ENCODE results near the gene ST8SIA6.

The ST8SIA6 gene

GRCh38 chr10:17465328-17466125 is 11.1 kb upstream of the ST8SIA6 start:
- Histone ChIP-seq H3K4me2 (peak overlapping the region in 9 of 11 experiments; percentile 21 to 50 (median 43); a peak in 15 of 22 replicates), H3K4me3 (no peak overlapping the region)

GRCh38 chr10:17464545-17464944 is 10.2 kb upstream of the ST8SIA6 start:
- no peaks in the 10 kb centered on the region for H3K27me3 ChIP-seq
- H3K36me3 ChIP-seq, result no peaks in the 10 kb centered on the region
- H4K20me1 ChIP-seq, result no peaks in the 10 kb centered on the region
- H3K9ac ChIP-seq, result no peak overlapping the region
- H3K4me3 ChIP-seq, result no peak overlapping the region
- peak in 3 of 11 experiments; percentile 19 to 65 (median 32); a peak in 1 of 22 replicates for TF ChIP-seq Cebpa-rat (IDR thresholded peaks at IDR 0.05)
- no peak overlapping the region for H3K27ac ChIP-seq
- peak overlapping the region in 1 of 11 experiments; percentile 50; a peak in 2 of 22 replicates for H3K4me2 ChIP-seq
- peaks cover under 1 to 26% (median 17%) of the 10 kb centered on the region in 11 experiments; a peak in 19 of 22 replicates for H3K9me3 ChIP-seq (replicated peaks in 1 of 11)
- H3K4me1 ChIP-seq, result peaks cover 21 to 40% (median 31%) of the 10 kb centered on the region in 10 experiments

More at GRCh38 chr10:17465328-17466125, 11.1 kb upstream of the ST8SIA6 start:
- H3K4me1 ChIP-seq, result peaks cover 13 to 30% (median 22%) of the 10 kb centered on the region in 10 experiments
- no peak for TF ChIP-seq Cebpa-rat (IDR thresholded peaks at IDR 0.05)
- no peak overlapping the region for H3K9ac ChIP-seq
- no peaks in the 10 kb centered on the region for H3K27me3 ChIP-seq
- peaks cover 10 to 36% (median 26%) of the 10 kb centered on the region in 11 experiments for H3K9me3 ChIP-seq (replicated peaks in 1 of 11)
- H4K20me1 ChIP-seq, result no peaks in the 10 kb centered on the region
- no peak overlapping the region for H3K27ac ChIP-seq
- H3K36me3 ChIP-seq, result no peaks in the 10 kb centered on the region

GRCh38 chr10:17460756-17461155 is 6.4 kb upstream of the ST8SIA6 start:
- no peaks in the 10 kb centered on the region for H4K20me1 ChIP-seq
- H3K36me3 ChIP-seq, result no peaks in the 10 kb centered on the region
- H3K4me3 ChIP-seq, result no peak overlapping the region
- peaks cover 21 to 35% (median 27%) of the 10 kb centered on the region in 10 experiments for H3K4me1 ChIP-seq
- H3K9ac ChIP-seq, result no peak overlapping the region
- H3K9me3 ChIP-seq (replicated peaks in 1 of 11), result peaks cover 2 to 26% (median 19%) of the 10 kb centered on the region in 11 experiments; a peak in 18 of 22 replicates
- H3K4me2 ChIP-seq, result peak overlapping the region; percentile 14 to 70 (median 51); a peak in 19 of 22 replicates
- H3K27ac ChIP-seq, result no peak overlapping the region
- TF ChIP-seq Cebpa-rat (IDR thresholded peaks at IDR 0.05), result no peak
- H3K27me3 ChIP-seq, result peaks cover 2 to 8% (median 5%) of the 10 kb centered on the region in 11 experiments

GRCh38 chr10:17457083-17457482 is 2.7 kb upstream of the ST8SIA6 start:
- Histone ChIP-seq H3K4me3 (no peak overlapping the region), H3K4me1 (peaks cover 32 to 41% (median 34%) of the 10 kb centered on the region in 10 experiments), H3K9ac (no peak overlapping the region), H4K20me1 (peaks cover 0 to 15% (median 6%) of the 10 kb centered on the region in 11 experiments; a peak in 12 of 22 replicates), H3K9me3 (replicated peaks in 1 of 11) (peaks cover 6 to 13% (median 10%) of the 10 kb centered on the region in 11 experiments; a peak in 19 of 22 replicates), H3K27me3 (peaks cover 39 to 45% (median 42%) of the 10 kb centered on the region in 11 experiments), H3K4me2 (no peak overlapping the region), H3K36me3 (no peaks in the 10 kb centered on the region), H3K27ac (no peak overlapping the region)
- TF ChIP-seq Cebpa-rat (IDR thresholded peaks at IDR 0.05), result no peak

GRCh38 chr10:17456032-17456548 is 1.7 kb upstream of the ST8SIA6 start:
- Histone ChIP-seq H3K27ac (no peak overlapping the region), H4K20me1 (peaks cover 0 to 15% (median 6%) of the 10 kb centered on the region in 11 experiments; a peak in 12 of 22 replicates), H3K4me3 (no peak overlapping the region), H3K4me1 (peaks cover 25 to 34% (median 29%) of the 10 kb centered on the region in 10 experiments), H3K9me3 (replicated peaks in 1 of 11) (peaks cover 6 to 13% (median 10%) of the 10 kb centered on the region in 11 experiments; a peak in 19 of 22 replicates), H3K9ac (no peak overlapping the region), H3K27me3 (peaks cover 49 to 54% (median 52%) of the 10 kb centered on the region in 11 experiments), H3K36me3 (no peaks in the 10 kb centered on the region), H3K4me2 (no peak overlapping the region)
- TF ChIP-seq Cebpa-rat (IDR thresholded peaks at IDR 0.05), result no peak

- H3K4me2 ChIP-seq, result peak overlapping the region; percentile 84 to 98 (median 94)
- peaks cover 0 to 15% (median 6%) of the 10 kb centered on the region in 11 experiments; a peak in 12 of 22 replicates for H4K20me1 ChIP-seq
- peaks cover 0 to 4% (median 0%) of the 10 kb centered on the region in 11 experiments; a peak in 4 of 22 replicates for H3K36me3 ChIP-seq
- peaks cover 15 to 23% (median 19%) of the 10 kb centered on the region in 10 experiments for H3K4me1 ChIP-seq
- peaks cover 14 to 21% (median 18%) of the 10 kb centered on the region in 11 experiments for H3K9me3 ChIP-seq (replicated peaks in 1 of 11)
- no peak for TF ChIP-seq Cebpa-rat (IDR thresholded peaks at IDR 0.05)
- peak overlapping the region; percentile 55 to 75 (median 68); a peak in 17 of 20 replicates for H3K4me3 ChIP-seq
- 0 out of 22 replicates have a peak overlapping the region, but pooled peaks of 1 of the 11 experiments have one; percentile 69 for H3K9ac ChIP-seq
- no peak overlapping the region for H3K27ac ChIP-seq
- peaks cover 53 to 65% (median 62%) of the 10 kb centered on the region in 11 experiments for H3K27me3 ChIP-seq
Observed at GRCh38 chr10:17455015-17455520, 673 bp upstream of the ST8SIA6 start.

GRCh38 chr10:17453373-17454091 is 863 bp downstream of the ST8SIA6 start:
- Histone ChIP-seq H3K9ac (peak overlapping the region in 9 of 11 experiments; percentile 63 to 79 (median 71); a peak in 15 of 22 replicates), H3K4me1 (peaks cover 9 to 18% (median 15%) of the 10 kb centered on the region in 10 experiments; a peak in 16 of 20 replicates), H3K4me2 (peak overlapping the region; percentile 84 to 98 (median 94)), H3K4me3 (peak overlapping the region; percentile 55 to 75 (median 68)), H3K27ac (no peak overlapping the region), H3K9me3 (replicated peaks in 1 of 11) (peaks cover 27 to 35% (median 33%) of the 10 kb centered on the region in 11 experiments), H4K20me1 (peaks cover 0 to 15% (median 6%) of the 10 kb centered on the region in 11 experiments; a peak in 12 of 22 replicates), H3K36me3 (peaks cover 0 to 6% (median 0%) of the 10 kb centered on the region in 11 experiments; a peak in 4 of 22 replicates), H3K27me3 (peaks cover 53 to 71% (median 64%) of the 10 kb centered on the region in 11 experiments)
- no peak for TF ChIP-seq Cebpa-rat (IDR thresholded peaks at IDR 0.05)

- no peak for TF ChIP-seq Cebpa-rat (IDR thresholded peaks at IDR 0.05)
- Histone ChIP-seq H4K20me1 (peaks cover 0 to 15% (median 6%) of the 10 kb centered on the region in 11 experiments; a peak in 12 of 22 replicates), H3K9ac (no peak overlapping the region; a peak in 1 of 22 replicates), H3K4me3 (peak overlapping the region; percentile 55 to 75 (median 68); a peak in 13 of 20 replicates), H3K4me1 (peaks cover 9 to 18% (median 15%) of the 10 kb centered on the region in 10 experiments; a peak in 16 of 20 replicates), H3K36me3 (peaks cover 0 to 6% (median 0%) of the 10 kb centered on the region in 11 experiments; a peak in 4 of 22 replicates), H3K27ac (no peak overlapping the region), H3K27me3 (peaks cover 53 to 71% (median 64%) of the 10 kb centered on the region in 11 experiments), H3K9me3 (replicated peaks in 1 of 11) (peaks cover 33 to 40% (median 38%) of the 10 kb centered on the region in 11 experiments), H3K4me2 (peak overlapping the region; percentile 84 to 98 (median 94); a peak in 21 of 22 replicates)
Observed at GRCh38 chr10:17453035-17453372, 1.4 kb downstream of the ST8SIA6 start.

Data from BLaER1 treated with 17β-estradiol and CSF1 and Interleukin-3, amounts not matched to agents 10 nM and 100 nM (cell line).